Stimulated activated CD8-positive, alpha-beta memory T cell treated with anti-CD3 and anti-CD28 coated beads, Interleukin-7, amount 100 ng/mL, for 4 hours (primary cell): ENCODE results near the gene BRAF.
A peak's percentile ranks its signal among the peaks of the same experiment; 100 is the strongest.
"Not testable (repeated sequence)": the region's sequence is repeated elsewhere in the genome, so short reads cannot be mapped to it uniquely, and the experiment has no call there.

Source experiments
- DNase-seq, 2 donors: peaks; one replicate each; pipeline ENCODE4 v3.0.0-alpha.2; 2020; ENCODE audit warnings: low read depth in 2 of 2

BRAF gene

DNA sequence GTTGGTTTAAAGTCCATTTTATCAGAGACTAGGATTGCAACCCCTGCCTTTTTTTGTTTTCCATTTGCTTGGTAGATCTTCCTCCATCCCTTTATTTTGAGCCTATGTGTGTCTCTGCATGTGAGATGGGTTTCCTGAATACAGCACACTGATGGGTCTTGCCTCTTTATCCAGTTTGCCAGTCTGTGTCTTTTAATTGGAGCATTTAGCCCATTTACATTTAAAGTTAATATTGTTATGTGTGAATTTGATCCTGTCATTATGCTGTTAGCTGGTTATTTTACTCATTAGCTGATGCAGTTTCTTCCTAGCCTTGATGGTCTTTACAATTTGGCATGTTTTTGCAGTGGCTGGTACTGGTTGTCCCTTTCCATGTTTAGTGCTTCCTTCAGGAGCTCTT, 212.3 kb downstream of the BRAF start:
- DNase-seq = not testable (repeated sequence)

DNA sequence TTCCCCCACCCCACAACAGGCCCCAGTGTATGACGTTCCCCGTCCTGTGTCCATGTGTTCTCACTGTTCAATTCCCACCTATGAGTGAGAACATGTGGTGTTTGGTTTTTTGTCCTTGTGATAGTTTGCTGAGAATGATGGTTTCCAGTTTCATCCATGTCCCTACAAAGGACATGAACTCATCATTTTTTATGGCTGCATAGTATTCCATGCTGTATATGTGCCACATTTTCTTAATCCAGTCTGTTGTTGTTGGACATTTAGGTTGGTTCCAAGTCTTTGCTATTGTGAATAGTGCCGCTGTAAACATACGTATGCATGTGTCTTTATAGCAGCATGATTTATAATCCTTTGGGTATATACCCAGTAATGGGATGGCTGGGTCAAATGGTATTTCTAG, 216.0 kb downstream of the BRAF start:
- DNase-seq = not testable (repeated sequence)

DNA sequence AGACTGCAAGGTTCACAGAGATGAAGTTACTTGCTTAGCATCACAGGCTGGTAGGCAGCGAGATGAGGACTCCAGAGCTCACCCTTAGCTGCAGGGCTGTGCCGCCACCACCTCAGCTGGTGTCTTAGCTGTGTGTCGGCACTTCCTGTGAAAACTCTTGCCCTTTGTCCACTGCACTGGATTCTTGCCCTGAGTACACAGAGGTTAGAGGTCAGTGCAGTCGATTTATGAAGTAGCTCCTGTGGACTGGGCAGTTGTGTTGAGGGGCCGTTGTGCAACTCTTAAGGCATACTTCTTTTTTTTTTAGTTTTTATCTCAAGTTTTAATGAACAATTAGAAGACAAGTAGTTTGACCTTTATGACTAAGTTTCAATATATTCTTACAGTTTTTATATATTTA, 217.6 kb downstream of the BRAF start:
- no peak for DNase-seq

- DNase-seq = no peak
These were observed 220.5 kb downstream of the BRAF start for GRCh38 chr7:140704205-140704604.

DNA sequence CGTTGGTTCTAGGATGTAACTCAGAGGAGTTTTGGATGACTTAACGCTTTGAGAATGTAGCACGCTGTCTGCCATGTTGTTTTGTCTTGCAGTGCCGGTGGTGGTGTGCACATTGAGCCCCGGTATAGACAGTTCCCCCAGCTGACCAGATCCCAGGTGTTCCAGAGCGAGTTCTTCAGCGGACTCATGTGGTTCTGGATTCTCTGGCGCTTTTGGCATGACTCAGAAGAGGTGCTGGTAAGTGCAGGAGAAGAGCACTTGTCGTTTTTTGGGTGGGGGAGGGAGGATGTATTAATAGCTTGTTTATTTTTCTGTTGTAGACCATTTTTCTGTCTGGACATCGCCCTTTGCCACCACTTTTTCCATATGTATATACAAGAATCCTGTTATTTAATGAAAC, 222.0 kb downstream of the BRAF start:
- no peak for DNase-seq

- DNase-seq = no peak
These were observed 226.3 kb downstream of the BRAF start for GRCh38 chr7:140698477-140698876.

DNA sequence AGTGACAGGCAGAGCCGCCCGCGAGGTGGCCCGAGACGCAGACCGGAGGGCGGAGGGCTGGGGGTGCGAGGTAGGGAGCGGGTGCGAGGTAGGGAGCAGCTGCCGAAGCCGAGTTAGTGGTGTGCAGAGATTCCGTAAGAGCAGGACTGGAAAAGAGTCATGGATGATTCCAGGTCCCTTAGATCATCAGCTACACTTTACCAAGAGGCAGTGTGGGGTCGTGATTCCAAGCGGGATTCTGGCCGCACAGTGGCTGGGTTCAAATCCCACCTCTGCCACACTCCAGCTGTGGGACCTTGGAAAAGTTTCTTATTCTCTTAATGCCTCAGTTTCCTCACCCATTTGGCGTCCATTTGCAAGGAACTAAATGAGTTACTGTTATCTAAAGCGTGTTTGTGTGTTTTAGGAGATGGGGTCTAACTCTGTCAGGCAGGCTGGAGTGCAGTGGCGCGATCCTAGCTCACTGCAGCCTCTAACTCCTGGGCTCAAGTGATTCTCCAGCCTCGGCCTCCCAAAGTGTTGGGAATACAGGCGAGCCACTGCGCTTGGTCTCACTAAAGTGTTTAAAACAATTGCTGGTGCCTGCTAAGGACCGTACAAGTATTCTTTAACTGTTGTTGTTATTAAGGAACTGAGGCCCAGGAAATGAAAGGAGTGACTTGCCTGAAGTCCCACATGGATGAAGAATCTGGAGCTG, 227.1 kb downstream of the BRAF start:
- DNase-seq = no peak

DNA sequence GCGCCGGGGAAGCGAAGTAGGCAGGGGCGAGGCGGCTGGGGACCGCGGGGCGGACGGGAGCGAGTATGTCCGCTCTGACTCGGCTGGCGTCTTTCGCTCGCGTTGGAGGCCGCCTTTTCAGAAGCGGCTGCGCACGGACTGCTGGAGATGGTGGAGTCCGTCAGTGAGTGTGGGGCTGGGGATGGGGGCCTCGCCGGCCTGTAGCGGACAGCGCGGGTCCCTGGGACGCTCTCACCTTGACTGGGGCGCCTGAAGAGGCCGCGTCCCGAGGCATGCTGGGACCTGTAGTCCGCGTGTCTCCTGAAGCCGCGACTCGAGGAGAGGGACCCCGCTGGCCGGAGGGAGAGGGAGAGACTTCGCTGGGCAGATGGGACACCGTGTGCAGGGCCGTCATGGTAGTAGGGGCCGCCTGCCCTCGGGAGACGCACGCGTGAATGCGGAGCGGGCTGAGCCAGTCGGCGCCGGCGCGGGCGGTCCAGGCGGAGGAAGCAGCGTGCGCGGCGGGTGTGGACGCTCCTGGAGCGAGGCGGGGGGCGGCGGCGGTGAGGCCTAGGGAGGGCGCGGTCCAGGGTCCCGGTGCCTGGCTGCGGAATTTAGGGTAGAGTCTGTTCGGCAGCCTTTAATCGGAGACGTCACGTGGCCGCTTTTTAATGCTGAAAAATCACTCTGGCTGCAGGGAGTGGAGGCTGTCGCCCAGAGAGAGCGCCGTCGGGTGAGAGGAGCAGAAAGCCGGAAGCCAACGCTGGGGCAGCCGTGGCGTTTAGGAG, 227.9 kb downstream of the BRAF start, which contains the start of gene NDUFB2:
Gene NDUFB2, plus strand, starts transcription at position 29 of the 767 bp plus-strand sequence. Its CDS starts 37 bp downstream, at position 66.
- DNase-seq = peak; percentile 48 to 70

- DNase-seq = peak; percentile 89 to 93
These were observed 228.6 kb downstream of the BRAF start for GRCh38 chr7:140696024-140696679.

DNA sequence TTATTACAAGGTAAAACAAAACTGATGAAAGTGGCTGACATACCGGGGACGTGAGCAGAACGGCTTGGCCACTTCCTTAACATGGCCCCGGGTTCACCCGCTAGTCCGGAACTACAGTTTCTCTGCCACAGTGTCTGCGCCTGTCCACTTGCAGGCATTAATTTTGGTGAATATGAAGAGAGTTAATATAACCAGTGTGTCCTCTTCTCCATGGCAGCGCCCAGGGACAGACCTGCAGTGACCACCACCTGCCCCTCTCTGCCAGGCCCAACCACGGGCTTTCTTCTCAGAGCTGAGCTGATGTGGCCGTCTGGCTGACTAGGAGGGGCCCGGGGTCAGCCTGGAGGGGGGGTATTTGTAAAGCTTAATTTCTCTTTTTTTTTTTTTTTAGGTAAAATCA, 229.3 kb downstream of the BRAF start:
- DNase-seq = no peak

- no peak for DNase-seq
These were observed 230.1 kb downstream of the BRAF start for GRCh38 chr7:140694592-140694991.

- not testable (repeated sequence) for DNase-seq
These were observed 230.9 kb downstream of the BRAF start for GRCh38 chr7:140693849-140694248.

- no peak for DNase-seq
These were observed 233.2 kb downstream of the BRAF start for GRCh38 chr7:140691376-140692045.

GRCh38 chr7:140689199-140690152, 235.3 kb downstream of the BRAF start:
- DNase-seq = no peak

GRCh38 chr7:140688341-140688740, 236.4 kb downstream of the BRAF start:
- DNase-seq = no peak

GRCh38 chr7:140686921-140687320, 237.8 kb downstream of the BRAF start:
- DNase-seq = no peak

GRCh38 chr7:140685407-140686087, 239.2 kb downstream of the BRAF start:
- DNase-seq = no peak

DNA sequence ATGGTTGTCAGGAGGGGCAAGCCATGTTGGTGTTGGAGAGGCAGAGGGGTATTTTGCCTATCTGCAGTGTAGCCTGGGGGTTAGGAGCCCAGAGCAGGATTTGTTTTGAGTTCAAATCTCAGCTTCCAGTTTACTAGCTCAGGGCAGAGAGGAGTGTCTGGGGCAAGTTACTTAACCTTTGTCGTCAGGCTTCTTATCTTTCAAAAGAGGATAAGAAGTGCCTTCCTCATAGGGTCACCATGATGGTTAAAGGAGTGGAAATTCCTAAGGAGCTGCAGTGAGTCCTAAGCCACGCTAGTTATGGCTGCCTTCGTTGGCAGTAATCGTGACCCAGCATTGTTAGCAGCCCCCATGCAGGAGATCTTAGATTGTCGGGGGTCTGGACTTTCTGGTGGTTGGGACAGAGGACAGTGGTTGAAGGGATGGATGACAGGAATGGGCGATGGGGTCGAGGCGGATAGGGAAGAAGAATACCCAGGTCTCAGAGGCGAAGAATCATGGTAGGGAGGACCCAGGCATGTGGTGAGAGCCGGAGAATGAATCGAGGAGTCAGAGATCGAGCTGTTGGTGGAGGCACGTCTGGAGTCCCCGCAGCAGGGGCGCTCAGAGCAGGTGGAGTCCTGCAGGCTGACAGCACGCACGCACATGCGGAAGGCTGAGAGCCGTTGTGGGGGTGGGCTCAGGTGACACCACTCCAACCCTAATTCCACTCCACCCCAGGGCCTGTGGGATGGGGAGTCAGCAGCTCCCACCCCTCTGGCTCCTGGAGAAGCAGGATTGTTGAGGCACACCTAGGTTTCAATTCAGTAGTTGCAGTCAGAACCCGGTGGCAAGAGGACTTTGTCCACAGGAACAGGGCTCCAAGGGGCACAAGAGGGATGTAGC, 240.4 kb downstream of the BRAF start:
- no peak for DNase-seq

- DNase-seq = no peak
These were observed 241.1 kb downstream of the BRAF start for GRCh38 chr7:140683657-140684056.
